Transverse colon (tissue), 4 donors: ENCODE results near the gene PRKG1.

Experiments used
- EP300 ChIP-seq: sonication (generic); formaldehyde crosslinking; IDR thresholded peaks from one replicate; pipeline ENCODE4 v1.6.1; 2017; ENCODE audit warnings: antibody characterized with exemption, low read depth
- POLR2AphosphoS5 ChIP-seq, 3 donors: sonication (generic); formaldehyde crosslinking; IDR thresholded peaks; one replicate each; pipeline ENCODE4 v1.6.1; 2016; ENCODE audit warnings: antibody characterized with exemption in 3 of 3
- TF ChIP-seq, protein P1 (sequence below), 5 experiments: fragments of 200-600 bp in 3 of 5; fragments of 450-650 bp in 2 of 5; sonication (generic) in 3 of 5; IDR thresholded peaks; 1 replicate in 2 of 5; 2 replicates in 3 of 5; pipeline ENCODE4 v1.5.1; 2016 to 2017; ENCODE audit warnings: antibody characterized with exemption in 5 of 5, inconsistent platforms in 3 of 5, mild to moderate bottlenecking in 2 of 5, moderate library complexity in 1 of 5

DNA sequence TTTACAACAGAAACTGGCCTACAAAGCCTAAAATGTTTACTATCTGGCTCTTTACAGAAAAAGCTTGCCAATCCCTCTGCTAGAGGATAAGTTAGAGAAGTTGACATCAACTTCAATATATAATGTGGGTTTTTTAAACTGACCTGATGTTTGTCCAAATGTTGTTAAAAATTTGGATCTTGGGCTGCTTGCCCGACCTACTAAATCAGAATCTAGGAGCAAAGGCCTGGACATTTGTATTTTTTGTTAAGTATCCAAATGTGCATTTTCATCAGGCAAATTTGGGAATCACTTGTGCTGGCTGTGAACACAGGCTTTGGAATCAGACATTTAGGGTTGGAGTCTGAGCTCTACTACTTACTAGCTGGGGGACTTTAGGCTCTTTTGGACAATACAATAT, 877.8 kb downstream of the PRKG1 start:
- TF ChIP-seq, protein P1, sequence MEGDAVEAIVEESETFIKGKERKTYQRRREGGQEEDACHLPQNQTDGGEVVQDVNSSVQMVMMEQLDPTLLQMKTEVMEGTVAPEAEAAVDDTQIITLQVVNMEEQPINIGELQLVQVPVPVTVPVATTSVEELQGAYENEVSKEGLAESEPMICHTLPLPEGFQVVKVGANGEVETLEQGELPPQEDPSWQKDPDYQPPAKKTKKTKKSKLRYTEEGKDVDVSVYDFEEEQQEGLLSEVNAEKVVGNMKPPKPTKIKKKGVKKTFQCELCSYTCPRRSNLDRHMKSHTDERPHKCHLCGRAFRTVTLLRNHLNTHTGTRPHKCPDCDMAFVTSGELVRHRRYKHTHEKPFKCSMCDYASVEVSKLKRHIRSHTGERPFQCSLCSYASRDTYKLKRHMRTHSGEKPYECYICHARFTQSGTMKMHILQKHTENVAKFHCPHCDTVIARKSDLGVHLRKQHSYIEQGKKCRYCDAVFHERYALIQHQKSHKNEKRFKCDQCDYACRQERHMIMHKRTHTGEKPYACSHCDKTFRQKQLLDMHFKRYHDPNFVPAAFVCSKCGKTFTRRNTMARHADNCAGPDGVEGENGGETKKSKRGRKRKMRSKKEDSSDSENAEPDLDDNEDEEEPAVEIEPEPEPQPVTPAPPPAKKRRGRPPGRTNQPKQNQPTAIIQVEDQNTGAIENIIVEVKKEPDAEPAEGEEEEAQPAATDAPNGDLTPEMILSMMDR (IDR thresholded peaks at IDR 0.05), result no peak
- TF ChIP-seq POLR2AphosphoS5 (IDR thresholded peaks at IDR 0.05), result no peak
- no peak for TF ChIP-seq EP300
